ENCODE results near the gene CHD9NB.

The CHD9NB gene

DNA sequence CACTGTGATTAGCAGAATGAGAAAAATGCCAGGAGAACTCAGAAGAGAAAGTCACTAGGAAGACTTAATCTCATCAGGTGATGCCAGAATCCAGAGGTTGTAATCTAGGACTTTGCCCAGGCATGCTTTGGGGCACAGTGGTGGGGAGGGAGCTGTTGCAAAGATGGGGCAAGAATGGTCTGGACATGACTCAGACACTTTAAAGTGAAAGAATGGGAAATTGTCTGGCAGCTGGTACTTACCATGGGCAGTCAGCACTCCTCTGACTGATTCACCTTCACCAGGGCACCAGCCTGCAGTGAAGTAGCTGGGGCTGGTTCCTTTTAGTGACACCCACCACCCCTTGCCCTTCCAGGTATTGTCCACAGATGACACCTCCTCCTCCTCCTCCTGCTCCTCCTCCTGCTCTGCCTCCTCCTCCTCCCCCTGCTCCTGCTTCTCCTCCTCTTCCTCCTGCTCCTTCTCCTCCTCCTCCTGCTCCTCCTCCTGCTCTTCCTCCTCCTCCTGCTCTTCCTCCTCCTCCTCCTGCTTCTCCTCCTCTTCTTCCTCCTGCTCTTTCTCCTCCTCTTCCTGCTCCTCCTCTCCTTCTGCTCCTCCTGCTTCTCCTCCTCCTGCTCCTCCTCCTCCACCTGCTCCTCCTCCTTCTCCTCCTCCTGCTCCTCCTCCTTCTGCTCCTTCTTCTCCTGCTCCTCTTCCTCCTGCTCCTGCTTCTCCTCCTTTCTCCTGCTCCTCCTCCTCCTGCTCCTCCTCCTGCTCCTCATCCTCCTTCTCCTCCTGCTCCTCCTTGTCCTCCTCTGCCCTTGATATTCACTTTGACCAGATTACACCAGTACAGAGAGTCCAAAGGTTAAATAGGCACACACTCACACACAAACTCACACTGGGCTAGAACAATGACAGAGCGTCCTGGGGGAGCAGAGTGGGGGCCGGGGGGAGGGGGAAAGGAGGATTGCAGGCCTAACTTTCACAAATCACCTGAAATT, at the start of gene CHD9NB:
TSS of gene CHD9NB (minus strand) at position 379 of the 983 bp plus-strand sequence. CDS start 8,739 bp downstream, outside the sequence.
- peak; percentile 79 to 83 (median 80) for DNase-seq

DNA sequence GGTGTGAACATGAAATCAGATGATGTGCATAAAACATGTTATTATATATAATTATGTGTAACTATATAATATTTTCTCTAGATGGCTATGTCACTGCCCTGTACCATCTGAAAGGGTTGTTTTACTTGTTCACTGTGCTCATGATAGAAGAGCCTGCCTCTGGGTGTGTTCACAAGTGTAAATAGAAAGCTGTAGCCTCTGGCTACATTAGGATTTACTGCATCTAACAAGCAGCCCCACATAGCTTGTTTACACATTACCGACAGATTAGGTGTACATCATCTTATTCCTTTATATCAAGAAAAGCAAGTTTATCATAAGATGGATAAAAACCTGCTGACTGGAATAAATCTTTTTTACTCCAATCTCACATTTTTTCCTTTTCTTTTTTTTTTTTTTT, 48.2 kb upstream of the CHD9NB start:
- DNase-seq: no peak

DNA sequence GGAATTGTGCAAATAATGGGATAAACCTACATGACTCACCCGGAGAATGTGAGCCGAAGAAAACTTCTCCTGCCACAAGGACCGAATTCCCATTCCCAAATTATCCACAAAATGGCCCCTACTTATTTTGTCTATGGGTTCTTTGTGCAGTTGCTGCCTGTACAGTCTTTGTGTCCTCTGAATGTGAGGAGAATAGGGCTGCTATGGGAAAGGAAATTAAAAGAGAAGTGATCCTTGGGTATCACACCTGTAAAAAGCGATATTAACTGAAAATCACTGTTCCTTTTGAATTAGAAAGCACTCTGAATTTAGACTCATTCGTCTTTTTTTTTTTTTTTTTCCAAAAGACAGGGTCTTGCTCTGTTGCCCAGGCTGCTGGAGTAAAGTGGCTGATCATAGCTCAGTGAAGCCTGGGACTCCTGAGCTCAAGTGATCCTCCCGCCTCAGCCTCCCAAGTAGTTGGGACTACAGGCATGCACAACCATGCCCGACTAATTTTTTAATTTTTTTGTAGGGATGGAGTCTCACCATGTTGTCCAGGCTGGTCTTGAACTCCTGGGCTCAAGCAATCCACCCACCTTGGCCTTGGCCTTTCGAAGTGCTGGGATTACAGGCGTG, 47.5 kb upstream of the CHD9NB start:
- DNase-seq: no peak

DNA sequence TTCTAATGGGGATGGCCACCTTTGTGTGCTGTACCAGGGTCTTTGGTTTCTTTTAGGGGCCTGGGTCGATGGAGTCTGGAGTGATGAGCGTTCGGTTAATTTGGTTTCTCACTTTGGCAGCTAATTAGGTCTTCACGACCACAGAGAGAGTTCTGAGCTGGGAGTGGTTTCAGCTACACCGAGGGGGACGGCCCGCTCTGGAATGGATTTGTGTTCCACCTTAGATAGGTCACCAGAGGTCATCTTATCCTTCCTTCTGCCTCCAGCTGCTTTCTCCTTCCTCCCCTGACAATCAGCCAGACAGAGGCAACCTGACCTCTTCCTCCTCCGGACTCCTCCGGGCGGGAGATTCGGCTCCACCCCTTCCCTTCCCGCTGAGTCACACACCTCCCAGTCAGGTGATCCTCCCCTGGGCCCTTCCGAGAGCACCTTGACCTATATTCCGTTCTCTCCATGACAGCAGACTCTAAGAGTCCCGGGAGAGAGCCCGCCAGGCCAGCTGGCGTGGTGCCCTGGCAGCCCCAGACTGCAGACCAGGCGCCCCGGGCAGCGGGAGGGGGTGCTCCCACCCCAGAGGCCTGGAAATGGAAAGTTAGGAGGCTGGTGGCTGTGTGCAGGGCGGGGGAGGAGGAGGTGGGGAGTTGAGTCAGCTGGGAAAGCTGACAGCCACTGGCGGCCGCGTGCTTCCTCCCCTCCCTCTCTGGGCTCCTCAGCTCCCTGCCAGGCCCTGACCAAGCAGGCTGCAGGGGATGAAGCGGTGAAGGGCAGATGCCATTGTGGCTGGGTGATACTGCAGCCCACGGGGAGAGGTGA, 46.8 kb upstream of the CHD9NB start:
- peak; percentile 85 to 93 (median 89) for DNase-seq

DNA sequence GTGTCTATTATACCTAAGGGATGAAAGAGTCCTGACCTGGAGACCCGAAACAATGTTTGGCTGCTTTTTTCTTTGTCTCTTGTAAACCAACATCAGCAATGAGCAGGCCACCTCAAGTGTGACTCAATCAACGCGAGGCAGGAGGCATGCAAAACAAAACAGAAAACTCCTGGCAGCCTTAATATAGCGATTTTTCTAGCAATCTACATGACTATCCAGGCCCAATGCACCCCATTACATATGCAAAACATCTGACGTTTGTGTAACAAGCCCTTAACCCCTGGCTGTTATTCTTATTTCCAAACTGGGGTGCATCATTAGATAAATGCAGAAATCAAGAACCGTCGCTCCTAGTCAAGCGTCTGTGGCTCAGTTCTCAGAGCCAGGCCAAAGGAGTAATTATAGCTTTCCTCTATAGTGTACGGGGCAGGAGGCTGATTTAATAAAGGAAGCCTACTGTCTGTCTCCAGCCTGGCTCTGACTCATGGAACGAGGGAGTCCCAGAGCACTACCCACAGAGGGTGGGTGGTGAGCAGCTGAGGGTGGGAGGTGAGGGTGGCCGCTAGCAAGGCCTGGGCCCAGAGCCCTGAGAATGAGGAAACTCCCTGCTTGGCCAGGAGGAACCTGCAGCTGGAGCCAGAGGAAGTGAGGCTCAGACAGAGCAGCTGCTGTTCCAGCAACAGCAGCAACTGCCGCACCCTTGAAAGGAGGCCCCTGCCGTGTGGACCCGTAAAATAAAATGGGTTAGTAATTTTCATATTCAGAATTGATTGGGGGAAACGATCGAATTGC, 46.0 kb upstream of the CHD9NB start:
- peak; percentile 94 to 96 (median 95) for DNase-seq

DNA sequence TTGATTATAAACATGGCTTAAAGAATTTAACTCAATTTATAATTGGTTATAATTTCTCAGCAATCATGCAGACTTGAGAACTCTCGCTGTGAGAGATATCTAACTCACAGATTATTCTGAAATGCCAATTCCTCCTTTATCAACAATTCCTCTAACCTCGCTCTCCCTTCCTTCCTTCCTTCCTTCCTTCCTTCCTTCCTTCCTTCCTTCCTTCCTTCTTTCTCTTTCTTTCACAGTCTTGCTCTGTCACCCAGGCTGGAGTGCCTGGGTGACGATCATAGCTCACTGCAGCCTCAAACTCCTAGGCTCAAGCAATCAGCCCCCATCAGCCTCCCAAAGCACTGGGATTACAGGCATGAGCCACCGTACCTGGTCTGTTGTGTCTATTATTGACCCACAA, 44.5 kb upstream of the CHD9NB start:
- DNase-seq: no peak

DNA sequence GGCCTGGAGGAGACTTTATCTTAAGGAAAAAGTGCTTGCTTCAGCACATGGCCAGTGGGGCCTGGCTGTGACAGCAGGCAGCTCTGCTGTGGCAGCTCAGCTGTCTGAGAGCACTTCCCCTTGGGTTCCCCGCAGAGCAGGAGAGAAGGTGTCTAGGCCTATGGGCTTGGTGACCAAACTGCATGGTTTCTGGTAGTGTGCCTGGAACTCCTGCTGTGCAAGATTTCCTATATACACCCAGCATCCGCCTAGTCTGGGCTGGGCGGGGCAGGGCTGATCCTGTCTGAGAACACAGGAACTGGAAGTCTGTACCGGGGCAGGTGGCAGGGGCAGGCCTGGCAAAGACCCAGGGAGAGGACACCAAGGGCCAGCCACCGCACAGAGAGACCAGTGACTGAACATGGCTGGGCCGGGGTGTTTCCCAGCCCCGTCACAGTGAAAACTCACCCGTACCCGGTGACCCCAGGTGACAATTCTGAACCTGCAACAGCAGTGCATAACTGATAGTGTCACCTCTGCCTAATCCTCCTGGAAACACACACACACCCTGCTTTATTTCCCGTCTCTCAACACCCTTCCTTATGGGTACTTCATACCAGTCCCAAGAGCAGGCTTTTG, 41.4 kb upstream of the CHD9NB start:
- peak; percentile 64 to 73 (median 69) for DNase-seq

DNA sequence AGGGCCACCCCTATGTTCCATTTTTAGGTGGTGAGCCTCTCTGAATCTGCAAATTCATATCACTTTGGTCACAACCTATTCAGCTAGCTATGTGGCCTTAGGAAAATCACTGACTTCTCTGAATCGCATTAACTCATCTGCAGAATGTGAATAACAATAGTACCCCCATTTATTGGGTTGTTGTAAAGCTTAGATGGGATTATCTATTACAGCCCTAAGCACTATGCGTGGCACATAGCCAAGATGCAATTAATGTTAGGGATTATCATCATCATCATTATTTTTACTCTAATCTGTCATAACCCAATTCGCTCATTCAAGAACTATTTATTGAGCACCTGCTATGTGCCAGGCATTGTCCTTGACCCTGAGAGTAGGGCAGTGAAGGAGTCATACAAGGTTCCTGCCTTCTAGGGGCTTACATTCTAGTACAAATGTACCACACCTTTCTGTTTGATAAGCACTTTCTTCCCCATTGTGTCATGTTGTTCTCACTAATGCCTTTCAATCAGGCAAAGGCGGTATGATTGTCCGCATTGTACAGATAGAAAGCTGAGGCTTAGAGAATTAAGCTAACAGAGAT, 40.6 kb upstream of the CHD9NB start:
- DNase-seq: no peak

DNA sequence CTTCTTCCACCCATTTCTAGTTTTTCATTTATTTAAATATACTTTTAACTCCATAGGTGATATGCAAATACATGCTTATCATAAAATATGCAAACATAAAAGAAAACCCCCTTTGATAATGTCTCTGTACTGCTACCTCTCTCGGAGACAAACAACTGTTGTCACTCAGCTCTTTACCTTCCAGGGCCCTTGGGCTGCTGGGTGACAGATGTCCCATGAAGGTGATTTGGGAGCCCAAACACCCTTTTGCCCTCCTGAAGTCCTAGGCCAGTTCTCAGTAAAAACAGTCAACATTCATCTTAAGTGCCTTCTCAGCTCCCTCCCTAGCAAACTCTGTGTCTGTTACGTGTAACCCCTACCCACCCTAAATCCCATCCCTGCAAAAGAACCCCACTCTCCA, 39.6 kb upstream of the CHD9NB start:
- no peak for DNase-seq

DNA sequence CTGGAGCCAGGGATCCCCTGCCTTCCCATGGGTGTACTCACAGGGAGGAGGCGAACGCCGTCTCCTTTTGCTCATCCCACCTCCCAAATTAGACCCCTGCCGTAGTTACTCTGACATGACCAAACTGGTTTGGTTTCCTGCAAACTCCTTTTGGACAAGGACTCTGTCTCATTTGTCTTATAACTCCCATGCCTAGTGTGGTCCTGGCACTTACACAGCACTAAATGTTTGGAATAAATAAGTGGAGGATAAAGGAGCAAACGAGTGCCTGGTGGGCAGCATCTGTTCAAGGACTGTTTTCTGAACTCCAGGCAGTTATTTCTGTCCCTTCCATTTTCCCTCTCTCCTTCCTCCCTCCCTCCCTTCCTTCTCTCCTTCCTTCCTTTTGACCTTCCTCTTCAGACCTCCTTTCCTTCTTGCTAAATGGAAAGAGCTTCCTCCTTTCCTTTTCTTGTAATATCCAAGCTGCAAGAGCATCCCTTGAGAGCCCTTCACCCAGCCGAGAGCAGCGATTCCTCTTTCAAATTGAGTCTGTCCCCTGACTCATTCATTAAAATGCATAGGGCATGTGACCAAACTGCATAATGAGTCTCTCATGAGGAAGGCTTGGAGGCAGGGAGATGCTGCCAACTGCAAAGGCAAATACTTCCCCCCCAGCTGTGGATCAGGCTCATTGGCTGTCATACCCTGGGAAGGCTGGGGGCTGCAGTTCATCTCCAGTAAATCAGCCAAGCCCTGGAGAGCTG, 38.9 kb upstream of the CHD9NB start:
- DNase-seq: peak; percentile 84 to 94 (median 91)

DNA sequence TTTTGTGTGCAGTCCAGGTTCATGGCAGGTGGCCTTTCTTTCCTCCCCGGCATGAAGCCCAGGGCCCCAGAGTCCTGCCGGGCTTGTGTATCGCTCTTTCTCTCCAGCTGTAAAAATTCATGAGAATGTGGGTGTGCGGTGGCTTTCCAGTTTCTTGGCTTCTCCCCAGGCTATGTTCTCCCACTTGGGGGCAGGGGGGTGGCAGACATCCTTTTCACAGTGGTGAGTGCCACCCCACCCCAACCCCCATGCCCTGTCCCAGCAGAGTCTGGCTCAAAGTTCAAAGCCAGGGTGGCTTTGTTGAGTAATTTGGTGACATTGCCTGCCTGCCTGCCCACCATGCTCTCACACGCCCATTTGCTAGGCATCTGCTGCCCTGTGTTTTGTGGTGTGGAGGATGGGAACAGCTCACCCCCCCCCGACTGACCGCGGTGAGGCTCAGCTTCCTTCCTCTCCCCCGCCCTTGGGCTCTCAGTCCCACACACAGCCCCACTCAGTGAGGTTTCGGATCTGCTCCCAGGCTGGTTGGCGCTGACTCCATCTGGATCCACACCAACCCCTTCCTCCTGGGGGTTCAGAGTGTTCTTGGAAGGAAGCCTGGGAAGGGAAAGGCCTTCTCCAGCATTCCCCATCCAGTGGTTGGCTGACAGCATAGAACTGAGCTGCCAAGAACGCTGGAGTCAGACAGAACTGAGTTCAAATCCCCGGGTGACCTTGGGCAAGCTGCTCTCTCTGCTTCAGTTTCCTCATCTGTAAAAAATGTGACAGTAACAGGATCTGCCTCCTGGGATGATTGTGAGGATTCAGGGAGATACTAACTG, 38.1 kb upstream of the CHD9NB start:
- DNase-seq: peak; percentile 77 to 86 (median 82)

DNA sequence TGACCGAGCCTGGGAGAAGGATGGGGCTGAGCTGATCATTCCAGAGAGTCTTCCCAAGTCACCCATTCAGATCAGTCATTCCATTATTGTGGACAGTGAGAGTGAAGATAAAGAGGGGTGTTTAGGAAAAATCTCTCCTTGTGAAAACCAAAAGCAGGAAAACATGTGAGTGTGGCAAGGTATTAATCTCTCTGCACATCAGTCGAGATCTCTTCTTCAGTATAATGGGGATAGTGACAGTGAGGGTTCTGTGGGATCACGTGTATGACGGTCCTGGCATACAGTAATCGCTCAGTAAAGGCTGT, 37.5 kb upstream of the CHD9NB start:
- DNase-seq: no peak

DNA sequence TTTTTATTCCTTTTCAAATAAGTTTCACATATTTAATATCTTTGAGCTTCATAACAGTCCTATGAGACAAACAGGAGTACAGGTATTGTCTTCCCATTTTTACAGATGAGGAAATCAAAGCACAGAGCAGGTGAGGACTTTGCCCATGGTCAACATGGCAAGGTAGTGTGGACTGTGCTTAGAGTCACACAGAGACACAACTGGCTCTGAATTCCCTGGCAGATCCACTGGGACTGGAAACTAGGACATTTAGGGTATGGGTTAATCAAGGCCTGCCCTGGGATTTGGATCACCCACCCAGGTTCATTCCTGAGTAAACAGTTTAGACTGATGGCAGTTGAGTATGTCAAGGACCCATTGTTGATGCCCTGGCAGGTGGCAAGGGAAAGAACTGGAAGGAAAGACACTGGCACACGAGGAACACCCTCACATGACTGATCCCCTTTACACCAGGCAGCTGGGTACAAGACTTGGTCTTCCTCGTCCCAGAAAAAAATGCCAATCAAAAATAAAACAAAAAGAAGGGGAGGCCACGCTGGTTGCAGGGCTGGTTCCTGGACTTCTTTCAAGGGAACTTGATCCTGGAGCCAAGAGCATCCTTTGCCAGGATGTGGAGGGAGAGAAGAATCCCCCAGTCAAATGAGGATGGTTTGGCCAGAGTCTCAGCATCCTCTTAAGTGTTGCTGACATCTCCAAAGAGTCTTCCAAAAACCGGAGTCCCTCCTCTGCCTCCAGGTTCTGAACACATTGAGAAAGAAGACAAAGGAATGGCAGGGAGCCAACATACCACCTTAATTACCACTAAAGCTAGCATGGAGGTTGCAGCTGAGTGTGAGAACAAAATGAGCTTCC, 37.0 kb upstream of the CHD9NB start:
- no peak for DNase-seq

DNA sequence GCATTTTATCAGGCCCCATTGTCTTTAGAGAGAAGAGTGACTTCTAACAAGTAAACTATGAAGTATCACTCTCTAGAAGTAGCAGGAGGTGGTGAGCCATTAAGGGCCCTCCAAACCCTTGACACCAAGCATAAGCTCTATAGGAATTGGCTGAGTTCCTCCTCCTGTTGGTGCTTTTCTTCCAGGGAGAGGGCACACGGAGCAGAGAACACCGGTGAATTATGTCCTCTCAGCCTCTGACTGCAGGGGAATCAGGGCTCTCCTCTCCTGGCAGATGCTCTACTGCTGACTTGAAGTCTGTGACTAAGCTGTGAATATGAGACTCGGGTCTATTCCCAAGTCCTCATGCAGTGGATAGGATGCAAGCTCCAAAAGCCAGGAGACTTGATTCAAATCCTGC, 34.4 kb upstream of the CHD9NB start:
- no peak for DNase-seq

DNA sequence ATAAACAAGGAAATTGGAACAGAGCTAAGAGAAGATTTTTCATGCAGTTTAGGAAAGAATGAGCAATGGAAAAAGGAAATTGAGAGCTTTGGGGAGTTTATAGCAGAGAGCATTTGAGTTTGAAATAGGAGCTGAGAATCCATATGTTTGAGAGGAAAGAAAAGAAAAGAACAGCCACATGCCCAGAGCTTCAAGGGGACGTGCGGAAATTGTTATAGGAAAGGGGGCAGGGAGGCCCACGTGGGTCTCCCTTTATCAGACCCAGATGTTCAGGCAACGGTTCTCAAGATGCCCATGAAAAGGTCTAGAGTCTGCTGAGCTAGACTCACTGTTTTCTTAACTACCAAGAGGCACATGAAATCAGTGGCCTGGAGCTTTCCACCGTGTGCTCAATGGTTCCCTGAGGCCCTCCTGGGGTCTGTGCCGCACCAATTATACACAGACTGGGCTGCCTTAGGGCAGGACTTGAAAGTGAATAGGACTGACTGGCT, 33.3 kb upstream of the CHD9NB start:
- DNase-seq: no peak

DNA sequence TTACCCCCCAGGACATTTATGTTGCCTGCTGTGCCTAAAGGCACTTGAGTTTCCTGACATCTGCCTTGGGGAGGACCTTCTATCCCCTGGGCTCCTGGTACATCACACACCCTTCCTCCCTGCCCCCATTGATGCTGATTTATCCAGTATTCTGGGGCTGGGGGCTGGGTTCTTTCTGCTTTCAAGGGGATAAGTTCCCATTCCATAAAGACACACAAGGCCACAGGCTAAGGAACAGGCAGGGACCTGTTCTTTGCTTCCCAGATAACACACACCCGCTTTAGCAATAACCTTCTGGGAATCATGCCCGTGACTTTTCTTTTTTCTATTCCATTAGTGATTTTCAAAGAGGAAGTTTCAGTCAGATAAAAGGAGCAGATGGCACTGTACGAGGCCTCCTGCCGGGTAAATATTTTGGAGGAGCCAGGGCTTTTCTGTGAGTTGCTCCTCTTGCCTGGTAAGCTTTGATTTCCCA, 32.7 kb upstream of the CHD9NB start:
- peak in 1 of 3 donors; percentile 22 for DNase-seq

DNA sequence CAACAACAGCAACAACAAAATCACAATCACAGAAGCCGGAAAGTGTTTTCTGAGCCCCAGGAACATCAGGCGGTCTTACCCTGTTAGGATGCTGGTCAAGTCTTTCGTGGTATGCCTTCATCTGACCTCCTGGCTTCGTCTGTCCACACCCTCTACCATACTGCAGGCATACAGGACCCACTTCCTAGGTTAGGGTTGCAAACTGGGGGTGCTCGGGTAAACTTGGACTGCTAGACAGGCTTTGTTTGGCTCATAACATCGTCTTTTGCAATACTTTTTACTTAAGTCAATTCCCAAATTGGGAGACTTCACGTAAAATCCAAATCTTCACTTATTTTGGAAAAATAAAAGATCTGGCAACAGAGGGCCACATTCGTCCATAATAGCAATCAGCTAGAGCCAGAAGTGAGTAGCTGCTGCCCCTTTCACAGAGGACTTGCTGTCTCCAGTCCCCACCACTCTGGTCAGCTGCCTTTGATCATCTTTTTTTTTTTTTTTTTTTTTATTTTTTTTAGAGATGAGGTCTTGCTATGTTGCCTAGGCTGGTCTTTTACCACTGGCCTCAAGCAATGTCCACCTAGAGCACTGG, 32.1 kb upstream of the CHD9NB start:
- no peak for DNase-seq

DNA sequence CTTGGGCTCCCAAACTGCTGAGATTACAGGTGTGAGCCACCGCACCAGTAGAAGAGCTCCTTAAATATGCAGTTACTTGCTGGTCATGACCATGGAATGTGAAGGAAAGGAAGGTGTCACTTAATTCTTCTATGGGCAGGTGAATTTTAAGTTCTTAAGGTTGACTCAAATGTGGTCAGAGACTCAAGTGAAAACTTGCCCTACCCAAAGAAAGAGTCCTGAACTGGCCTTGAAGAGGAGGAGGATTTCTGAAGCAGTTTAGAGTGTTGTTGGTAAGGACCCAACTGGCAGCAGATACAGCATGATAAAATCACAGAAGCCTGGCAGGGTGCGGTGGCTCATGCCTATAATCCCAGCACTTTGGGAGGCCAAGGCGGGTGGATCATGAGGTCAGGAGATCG, 31.4 kb upstream of the CHD9NB start:
- no peak for DNase-seq

Data from suppressor macrophage treated with lipopolysaccharide for 1 hour (primary cell).